HG02870 (cell line): Measurements from ENCODE around the gene NME3.

Experiments used
- ATAC-seq: cut with Tn5 transposase; IDR thresholded peaks from one replicate; pipeline ENCODE4 v1.9.1; 2021; ENCODE audit warnings: mild to moderate bottlenecking, moderate library complexity; ENCODE audit not compliant: unreplicated experiment

NME3 gene

DNA sequence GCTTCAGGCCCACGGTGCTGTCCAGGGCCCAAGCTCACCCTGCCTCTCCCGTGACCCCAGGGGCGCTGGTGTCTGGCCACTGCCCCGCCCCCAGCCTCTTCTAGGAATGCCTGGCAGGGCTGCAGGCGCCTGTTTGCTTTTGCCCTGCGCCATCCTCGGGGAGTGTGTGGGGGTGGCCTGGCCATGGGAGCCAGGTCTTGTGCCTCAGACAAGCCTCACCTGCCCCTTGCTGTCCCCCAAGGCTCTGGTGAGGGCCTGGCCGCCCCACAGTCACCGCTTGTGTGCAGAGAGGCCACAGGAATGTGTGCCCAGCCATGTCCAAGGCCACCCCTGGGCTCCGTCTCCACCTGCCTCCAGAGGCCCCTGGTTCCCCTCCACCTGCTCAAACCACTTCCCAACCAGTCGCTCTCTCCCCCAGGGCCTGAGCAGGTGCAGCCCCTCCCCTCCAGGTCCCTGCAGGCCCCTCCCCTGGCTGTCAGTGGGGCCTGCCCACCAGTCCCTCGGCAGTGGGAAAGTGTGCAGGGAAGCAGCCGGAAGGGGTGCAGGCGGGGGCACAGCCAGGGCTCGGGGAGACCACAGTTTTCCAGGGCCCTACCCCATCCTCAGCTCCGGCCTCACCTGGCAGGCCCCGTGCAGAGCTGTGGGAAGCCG lies 23.0 kb upstream of the NME3 start:
- no peak for ATAC-seq

GRCh38 chr16:1793578-1794220 lies 22.4 kb upstream of the NME3 start, which contains the start of gene IGFALS:
Gene IGFALS, minus strand, starts transcription at chr16:1793705. Its CDS starts 53 bp downstream, at chr16:1793652.
- no peak for ATAC-seq

DNA sequence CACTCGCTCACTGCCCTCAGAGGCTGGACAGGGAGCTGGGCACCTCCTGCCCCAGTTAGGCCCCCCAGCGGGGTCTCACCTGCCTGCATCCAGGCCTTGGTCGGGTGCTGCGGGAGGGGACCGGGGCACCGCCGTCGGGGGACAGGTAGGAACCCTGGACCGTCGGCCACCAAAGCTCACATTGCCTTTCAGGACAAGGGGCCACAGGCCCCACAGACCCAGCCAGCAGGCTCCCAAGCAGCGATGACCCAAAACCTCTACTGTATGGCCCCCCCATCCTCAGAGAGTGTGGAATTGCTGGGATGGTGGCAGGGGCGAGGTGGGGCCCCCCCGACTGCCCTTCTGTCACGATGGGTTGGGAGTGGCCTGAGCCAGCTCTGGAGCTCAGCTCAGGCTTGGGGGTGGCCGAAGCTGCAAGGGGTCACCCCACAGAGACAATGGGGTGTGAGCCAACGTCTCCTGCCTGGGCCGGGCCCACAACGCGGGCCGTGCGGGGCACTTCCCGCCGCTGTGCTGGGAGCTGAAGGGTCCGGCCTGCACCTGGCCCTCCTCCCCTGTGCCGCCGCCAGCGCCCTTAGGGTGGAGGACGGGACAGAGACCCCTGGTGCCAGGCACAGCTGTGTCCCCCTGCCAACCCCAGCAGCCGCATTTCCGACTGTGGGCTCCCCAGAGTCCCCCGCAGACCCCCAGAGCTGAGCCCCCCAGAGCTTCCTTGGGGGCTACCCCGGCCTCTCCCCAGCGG lies 21.7 kb upstream of the NME3 start:
- ATAC-seq: no peak

DNA sequence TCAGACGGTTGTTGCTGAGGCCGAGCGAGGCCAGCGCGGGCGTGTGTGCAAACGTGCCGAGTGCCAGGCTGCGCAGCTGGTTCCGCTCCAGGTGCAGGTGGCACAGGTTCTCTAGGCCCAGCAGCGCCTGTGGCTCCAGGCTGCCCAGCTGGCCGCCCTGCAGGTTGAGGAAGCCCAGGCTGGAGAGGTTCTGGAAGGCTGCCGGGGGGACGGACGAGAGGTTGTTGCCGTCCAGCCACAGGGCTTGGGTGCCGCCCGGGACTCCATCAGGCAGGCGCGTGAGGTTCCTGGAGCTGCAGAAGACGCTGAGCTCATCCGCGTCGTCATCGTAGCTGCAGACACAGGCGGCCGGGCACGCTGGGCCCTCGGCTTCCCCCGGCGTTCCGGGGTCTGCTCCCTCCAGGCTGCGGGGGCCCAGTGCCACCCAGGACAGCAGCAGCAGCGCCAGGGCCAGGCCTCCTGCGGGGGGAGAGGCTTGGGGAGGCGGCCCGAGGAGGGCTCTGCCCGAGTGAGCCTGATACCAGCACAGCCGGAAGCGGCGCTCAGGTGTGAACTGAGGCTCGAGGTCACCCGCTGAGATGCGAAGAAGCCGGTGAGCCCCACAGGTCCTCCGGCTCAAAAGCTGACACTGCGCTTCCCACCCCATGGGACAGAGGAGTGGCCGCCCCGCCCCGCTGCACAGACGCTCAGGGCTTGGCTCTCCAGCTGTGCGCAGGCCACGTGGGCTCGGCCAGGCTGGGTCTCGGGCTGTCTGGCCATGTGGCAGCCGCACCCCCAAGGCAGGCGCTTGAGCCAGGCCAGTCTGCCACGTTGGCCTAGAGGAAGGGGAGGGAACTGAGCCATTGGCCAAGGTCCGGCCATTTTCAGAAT lies 20.8 kb upstream of the NME3 start:
- no peak for ATAC-seq

- no peak for ATAC-seq
Observed at GRCh38 chr16:1791256-1791942, 20.1 kb upstream of the NME3 start.

DNA sequence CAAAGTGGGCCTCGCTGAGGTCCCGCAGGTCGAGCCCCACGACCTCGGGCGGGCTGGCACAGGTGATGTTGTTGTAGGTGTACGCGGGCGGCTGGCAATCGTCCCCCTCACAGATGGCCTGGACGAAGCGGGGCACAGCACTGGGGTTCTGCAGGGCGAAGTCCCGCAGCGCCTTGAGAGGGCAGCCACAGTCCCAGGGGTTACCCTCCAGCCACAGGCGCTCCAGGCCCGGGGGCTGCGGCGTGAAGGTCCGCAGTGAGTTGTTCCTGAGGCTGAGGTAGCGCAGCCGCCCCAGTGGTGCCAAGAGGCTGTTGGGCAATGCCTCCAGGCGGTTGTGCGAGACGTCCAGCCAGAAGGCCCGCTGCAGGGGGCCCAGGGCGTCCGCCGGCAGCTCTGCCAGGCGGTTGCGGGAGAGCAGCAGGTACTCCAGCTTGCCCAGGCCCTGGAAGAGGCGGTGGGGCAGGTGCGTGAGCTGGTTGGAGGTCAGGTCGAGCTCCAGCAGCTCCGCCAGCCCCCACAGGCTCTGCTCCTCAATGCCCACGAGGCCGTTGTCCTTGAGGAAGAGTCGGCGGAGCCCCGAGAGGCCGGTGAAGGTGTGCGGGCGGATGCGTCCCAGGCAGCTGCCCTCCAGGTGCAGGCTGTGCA lies 19.4 kb upstream of the NME3 start:
- no peak for ATAC-seq

DNA sequence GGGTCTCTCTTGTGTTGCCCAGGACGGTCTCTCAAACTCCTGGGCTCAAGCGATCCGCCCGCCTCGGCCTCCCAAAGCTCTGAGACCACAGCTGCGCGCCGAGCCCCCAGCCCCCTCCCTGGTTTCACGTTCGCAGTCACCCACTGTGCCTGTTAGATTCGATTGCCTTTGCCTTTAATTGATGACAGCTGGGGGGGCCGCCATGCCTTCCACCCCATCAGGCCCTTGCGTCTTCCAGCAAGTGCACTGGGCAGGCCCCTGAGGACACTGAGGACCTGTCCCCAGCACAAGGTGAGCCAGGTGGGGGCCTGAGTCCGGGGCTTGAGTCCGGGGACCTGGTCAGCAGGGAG lies 18.9 kb upstream of the NME3 start:
- no peak for ATAC-seq

DNA sequence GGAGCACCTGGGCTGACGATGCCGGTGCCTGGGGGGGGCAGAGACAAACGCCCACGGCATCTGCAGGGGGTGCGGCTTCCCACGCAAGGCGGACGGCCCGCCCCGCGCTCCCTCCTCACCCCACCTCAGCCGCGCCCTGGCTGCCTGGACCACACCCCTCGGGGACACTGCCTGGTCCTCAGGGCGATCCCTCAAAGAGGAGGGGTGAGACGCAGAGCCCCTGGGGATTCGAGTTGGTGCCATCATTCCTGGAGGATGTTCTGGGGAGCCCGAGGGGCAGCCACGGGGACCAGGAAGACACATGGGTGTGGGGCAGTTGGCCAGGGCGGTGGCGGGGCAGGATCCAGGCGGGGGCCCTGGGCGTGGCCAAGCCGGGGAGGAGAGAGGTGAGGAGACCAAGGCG lies 18.3 kb upstream of the NME3 start:
- no peak for ATAC-seq

DNA sequence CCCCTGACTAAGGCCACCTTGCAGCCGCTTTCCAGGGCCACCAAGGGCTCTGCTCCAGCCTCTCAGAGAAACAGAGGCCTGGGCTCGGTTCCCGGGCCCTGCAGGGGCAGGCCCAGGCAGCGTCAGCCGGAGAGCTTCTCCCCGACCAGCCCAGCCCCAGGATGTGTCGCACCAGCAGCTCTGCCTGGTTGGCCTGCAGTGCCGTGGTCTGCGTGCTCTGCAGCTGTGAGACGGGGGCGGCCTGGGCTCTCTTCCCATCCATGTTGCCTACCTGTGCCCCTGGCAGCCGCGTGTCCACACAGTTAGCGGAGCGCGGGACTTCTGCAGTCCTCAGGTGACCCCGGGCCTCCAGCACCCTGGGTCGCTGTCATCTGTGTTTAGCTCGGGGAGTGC lies 17.4 kb upstream of the NME3 start:
- ATAC-seq: no peak

- no peak for ATAC-seq
Observed at GRCh38 chr16:1788095-1788707, 16.9 kb upstream of the NME3 start.

- ATAC-seq: no peak
Observed at GRCh38 chr16:1787322-1788094, 16.2 kb upstream of the NME3 start.

- no peak for ATAC-seq
Observed at GRCh38 chr16:1787056-1787321, 15.6 kb upstream of the NME3 start.

DNA sequence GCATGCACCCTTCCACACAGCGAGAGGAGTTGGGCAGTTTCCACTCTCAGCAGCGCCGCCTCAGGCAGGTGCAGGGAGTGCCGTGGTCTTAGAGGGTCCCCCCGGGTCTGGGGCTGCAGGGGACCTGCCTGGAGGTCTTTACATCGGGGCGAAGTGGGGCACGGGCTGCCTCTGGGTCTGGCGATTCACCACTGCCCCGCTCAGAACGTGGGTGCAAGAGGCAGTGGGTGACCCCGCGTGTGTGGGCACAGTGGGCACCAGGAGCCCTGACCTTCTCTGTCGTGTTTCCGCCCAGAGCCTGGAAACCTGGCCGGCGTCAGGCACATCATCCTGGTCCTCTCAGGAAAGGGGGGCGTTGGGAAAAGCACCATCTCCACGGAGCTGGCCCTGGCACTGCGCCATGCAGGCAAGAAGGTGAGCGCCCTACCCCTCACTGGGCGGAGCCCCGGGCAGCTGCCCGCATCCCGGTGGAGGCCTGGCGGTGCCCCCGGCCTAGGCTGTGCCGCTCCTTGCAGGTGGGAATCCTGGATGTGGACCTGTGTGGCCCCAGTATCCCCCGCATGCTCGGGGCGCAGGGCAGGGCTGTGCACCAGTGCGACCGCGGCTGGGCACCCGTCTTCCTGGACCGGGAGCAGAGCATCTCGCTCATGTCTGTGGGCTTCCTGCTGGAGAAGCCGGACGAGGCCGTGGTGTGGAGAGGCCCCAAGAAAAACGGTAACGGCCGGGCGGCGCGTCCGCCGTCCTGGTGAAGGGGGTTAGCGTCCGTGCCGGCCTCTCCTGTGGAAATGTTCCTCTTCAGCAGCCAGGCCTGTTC lies 15.1 kb upstream of the NME3 start:
- no peak for ATAC-seq

- no peak for ATAC-seq
Observed at GRCh38 chr16:1785846-1786170, 14.5 kb upstream of the NME3 start.

GRCh38 chr16:1784977-1785845 lies 13.9 kb upstream of the NME3 start:
- ATAC-seq: no peak

DNA sequence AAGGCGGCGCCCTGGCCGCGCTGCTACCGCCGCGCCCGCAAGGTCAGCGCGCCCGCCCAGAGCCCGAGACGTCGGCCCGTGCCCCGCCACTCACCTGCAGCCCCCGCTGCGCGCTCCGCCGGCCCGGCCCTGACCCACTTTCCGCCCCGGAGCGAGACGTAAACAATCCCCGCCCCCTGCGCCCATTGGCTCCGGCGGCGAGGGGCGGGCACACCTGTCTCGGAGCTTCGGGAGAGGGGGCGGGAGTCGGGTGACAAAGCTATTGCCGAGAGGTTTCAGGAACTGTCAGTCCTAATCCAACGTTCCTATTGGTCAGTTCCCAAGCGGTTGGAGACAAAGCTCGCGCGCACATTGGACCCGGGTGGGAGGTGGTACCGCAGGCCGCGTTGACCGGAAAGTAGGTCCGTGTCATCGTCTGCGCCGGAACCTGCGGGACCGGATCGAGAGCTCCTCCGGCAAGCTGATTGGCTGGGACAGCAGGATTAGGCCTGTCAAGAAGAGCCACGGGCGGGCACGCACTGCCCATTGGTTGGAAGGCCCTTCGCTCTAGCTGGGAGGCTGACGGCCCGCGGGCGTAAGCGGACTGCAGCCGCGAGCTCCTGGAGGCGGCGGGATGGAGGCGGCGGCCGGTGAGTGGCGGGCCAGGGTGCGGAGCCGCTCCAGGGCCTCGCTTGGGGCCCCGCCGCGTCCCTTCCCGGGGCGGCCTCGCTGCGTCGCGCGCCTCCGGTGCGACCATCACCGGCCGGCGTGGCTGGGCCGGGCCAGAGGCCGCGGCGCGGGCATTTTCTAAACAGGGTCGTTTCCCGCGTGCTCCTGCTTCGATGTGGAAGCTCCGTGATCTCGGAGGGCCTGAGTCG lies 11.3 kb upstream of the NME3 start, which contains the start of the genes NUBP2 and SPSB3:
Gene NUBP2, plus strand, starts transcription at position 553 of the 857 bp plus-strand sequence. Its CDS starts 61 bp downstream, at position 614.
Gene SPSB3, minus strand, starts transcription at position 164 of the 857 bp plus-strand sequence. CDS start 1,088 bp downstream, outside the sequence.
- peak; percentile 81 for ATAC-seq
